ENCODE results near the gene TRIM67.
"Not testable (repeated sequence)": the region's sequence is repeated elsewhere in the genome, so short reads cannot be mapped to it uniquely, and the experiment has no call there.

Gene TRIM67

GRCh38 chr1:231161667-231162296 lies at the start of gene TRIM67:
Gene TRIM67 (plus strand): TSS chr1:231162058. CDS start chr1:231162970, 912 bp downstream.
- no peak for DNase-seq

- DNase-seq = no peak
These were observed 45.1 kb upstream of the TRIM67 start for GRCh38 chr1:231116738-231117137.

- no peak for DNase-seq
These were observed 43.0 kb upstream of the TRIM67 start for GRCh38 chr1:231118704-231119453.

GRCh38 chr1:231121533-231121932 lies 40.3 kb upstream of the TRIM67 start:
- DNase-seq = no peak

GRCh38 chr1:231122143-231122542 lies 39.7 kb upstream of the TRIM67 start:
- DNase-seq = no peak

GRCh38 chr1:231124746-231125145 lies 37.1 kb upstream of the TRIM67 start:
- DNase-seq = no peak

- no peak for DNase-seq
These were observed 35.8 kb upstream of the TRIM67 start for GRCh38 chr1:231125972-231126580.

- DNase-seq = not testable (repeated sequence)
These were observed 34.8 kb upstream of the TRIM67 start for GRCh38 chr1:231127106-231127505.

GRCh38 chr1:231128471-231128870 lies 33.4 kb upstream of the TRIM67 start:
- DNase-seq = not testable (repeated sequence)

GRCh38 chr1:231130544-231130943 lies 31.3 kb upstream of the TRIM67 start:
- no peak for DNase-seq

GRCh38 chr1:231132591-231132990 lies 29.3 kb upstream of the TRIM67 start:
- DNase-seq = not testable (repeated sequence)

- DNase-seq = no peak
These were observed 27.2 kb upstream of the TRIM67 start for GRCh38 chr1:231134624-231135023.

- no peak for DNase-seq
These were observed 23.6 kb upstream of the TRIM67 start for GRCh38 chr1:231138236-231138635.

GRCh38 chr1:231139125-231139649 lies 22.7 kb upstream of the TRIM67 start:
- no peak for DNase-seq

- DNase-seq = peak; percentile 52
These were observed 21.9 kb upstream of the TRIM67 start for GRCh38 chr1:231139659-231140654.

- DNase-seq = no peak
These were observed 17.3 kb upstream of the TRIM67 start for GRCh38 chr1:231144416-231145193.

- no peak for DNase-seq
These were observed 14.0 kb upstream of the TRIM67 start for GRCh38 chr1:231147896-231148295.

- DNase-seq = no peak
These were observed 10.0 kb upstream of the TRIM67 start for GRCh38 chr1:231151811-231152210.

- no peak for DNase-seq
These were observed 8.1 kb upstream of the TRIM67 start for GRCh38 chr1:231153726-231154125.

GRCh38 chr1:231155808-231156207 lies 6.0 kb upstream of the TRIM67 start:
- no peak for DNase-seq

- DNase-seq = no peak
These were observed 4.5 kb upstream of the TRIM67 start for GRCh38 chr1:231157311-231157710.

- DNase-seq = not testable (repeated sequence)
These were observed 3.7 kb upstream of the TRIM67 start for GRCh38 chr1:231158141-231158540.
